Prostate gland (tissue), 2 donors: ENCODE data around the gene CDH6. TPM values are rescaled to one million over a fixed set of nuclear protein-coding genes. Genes with fewer than 3 reads are reported as not detected.

Source experiments
- DNase-seq: peaks from one replicate; pipeline ENCODE4 v3.0.0-alpha.2; 2019; ENCODE audit warnings: low spot score
- H3K27ac ChIP-seq, 2 donors: fragments of 200-600 bp; sonication (generic); 2 replicates each; pipeline ENCODE4 v1.5.1; 2017 to 2019
- H3K27me3 ChIP-seq: fragments of 200-600 bp; sonication (generic); replicated peaks from 2 replicates; pipeline ENCODE4 v1.5.1; 2019; ENCODE audit not compliant: insufficient read depth
- H3K36me3 ChIP-seq, 2 donors: fragments of 200-600 bp; sonication (generic); 1 replicate in 1 of 2; 2 replicates in 1 of 2; pipeline versions ENCODE4 v1.5.1 to v1.8.1; 2017 to 2019
- H3K4me1 ChIP-seq: fragments of 200-600 bp; sonication (generic); replicated peaks from 2 replicates; pipeline ENCODE4 v1.5.1; 2019
- H3K4me3 ChIP-seq, 2 donors: fragments of 200-600 bp; sonication (generic); 2 replicates each; pipeline ENCODE4 v1.5.1; 2017 to 2019
- H3K9me3 ChIP-seq: fragments of 200-600 bp; sonication (generic); 2 replicates; pipeline ENCODE4 v1.5.1; 2017
- CTCF ChIP-seq, 4 experiments: fragments of 200-600 bp in 2 of 4; fragments of 450-650 bp in 2 of 4; sonication (generic) in 2 of 4; IDR thresholded peaks; 1 replicate in 3 of 4; 2 replicates in 1 of 4; pipeline ENCODE4 v1.5.1; 2016 to 2019; ENCODE audit warnings: antibody characterized with exemption in 4 of 4, mild to moderate bottlenecking in 2 of 4, moderate library complexity in 2 of 4
- POLR2A ChIP-seq: fragments of 450-650 bp; IDR thresholded peaks from one replicate; pipeline ENCODE4 v1.6.1; 2016; ENCODE audit warnings: antibody characterized with exemption, mild to moderate bottlenecking
- POLR2AphosphoS5 ChIP-seq: sonication (generic); formaldehyde crosslinking; IDR thresholded peaks from one replicate; pipeline ENCODE4 v1.6.1; 2017; ENCODE audit warnings: antibody characterized with exemption
- WGBS: methylation state at CpG from one replicate; pipeline ENCODE4 v1.1.5; 2018; 5-methylcytosine and 5-hydroxymethylcytosine counted together
- intact Hi-C: fragments of 100-400 bp; cut with DNase I; formaldehyde crosslinking; loops from one replicate; pipeline ENCODE4 v1.14.2; 2022
- total RNA-seq, 2 donors: library from RNA; depleted of rRNA; stranded (reverse); fragments of >200 nt; gene quantifications; one replicate each; pipeline ENCODE4 v1.1.0, GENCODE V29; 2016

Gene CDH6
- total RNA-seq, 2 donors from 2014 or later = 1.2 to 2.3 TPM

- TF ChIP-seq POLR2AphosphoS5 (no peak), CTCF (IDR thresholded peaks at IDR 0.05) (no peak), POLR2A (no peak)
- Histone ChIP-seq H3K4me1 (no peaks in the 10 kb centered on the region), H3K4me3 (no peak overlapping the region), H3K27me3 (no peaks in the 10 kb centered on the region), H3K9me3 (no peaks in the 10 kb centered on the region), H3K27ac (no peak overlapping the region), H3K36me3 (no peaks in the 10 kb centered on the region)
- WGBS = 6% methylated on average over 1 of the region's 1 CpG
- DNase-seq = no peak
- intact Hi-C loops = no loop called here
Observed at GRCh38 chr5:31372124-31372523, 178.6 kb downstream of the CDH6 start.

DNA sequence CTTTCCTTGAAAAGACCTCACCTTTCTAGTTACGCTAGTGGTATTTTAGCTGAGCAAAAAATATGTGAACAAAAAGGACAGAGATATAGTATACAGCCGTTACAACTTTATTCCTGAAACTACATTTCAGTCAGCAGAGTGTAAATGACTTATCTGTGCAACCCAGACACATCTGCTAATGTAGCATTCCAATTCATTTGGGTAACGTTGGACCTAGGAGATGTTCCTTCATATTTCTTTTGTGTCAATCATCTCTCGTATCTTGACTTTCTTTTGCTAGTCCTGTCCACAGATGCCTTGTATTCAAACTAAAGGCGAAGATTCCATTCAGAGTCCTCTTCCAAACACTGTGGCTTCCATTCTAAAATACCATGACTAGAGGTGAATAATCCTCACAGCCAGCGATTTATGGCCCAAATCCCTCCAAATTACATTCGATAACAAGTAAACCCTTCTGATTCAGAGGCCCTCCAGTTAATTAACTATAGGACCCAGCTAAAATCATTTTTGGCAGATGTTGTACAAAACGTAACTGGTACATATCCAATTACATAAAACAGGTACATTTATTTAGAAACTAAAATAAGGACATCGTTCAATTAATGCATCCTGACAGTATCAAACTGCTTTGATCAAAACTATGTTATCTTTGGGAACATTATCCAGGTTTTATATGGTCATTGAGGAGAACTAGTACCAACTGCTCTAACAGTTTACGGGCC, 182.7 kb downstream of the CDH6 start:
- TF ChIP-seq POLR2AphosphoS5 (no peak), CTCF (IDR thresholded peaks at IDR 0.05) (no peak), POLR2A (no peak)
- H3K4me1 ChIP-seq = no peaks in the 10 kb centered on the region
- no peaks in the 10 kb centered on the region for H3K9me3 ChIP-seq
- no peaks in the 10 kb centered on the region for H3K36me3 ChIP-seq
- no peak overlapping the region for H3K27ac ChIP-seq
- no peak overlapping the region for H3K4me3 ChIP-seq
- intact Hi-C loops = no loop called here
- no peak for DNase-seq
- 85% methylated on average over 10 of the region's 10 CpGs for WGBS
- no peaks in the 10 kb centered on the region for H3K27me3 ChIP-seq

GRCh38 chr5:31377274-31377946, 183.9 kb downstream of the CDH6 start:
- H3K27ac ChIP-seq = no peak overlapping the region
- no peak overlapping the region for H3K4me3 ChIP-seq
- no peaks in the 10 kb centered on the region for H3K4me1 ChIP-seq
- no peaks in the 10 kb centered on the region for H3K27me3 ChIP-seq
- no peak for TF ChIP-seq POLR2A
- TF ChIP-seq POLR2AphosphoS5 = no peak
- TF ChIP-seq CTCF (IDR thresholded peaks at IDR 0.05) = no peak
- intact Hi-C loops = no loop called here
- no peak for DNase-seq
- H3K9me3 ChIP-seq = no peaks in the 10 kb centered on the region
- no peaks in the 10 kb centered on the region for H3K36me3 ChIP-seq
- WGBS = 51% methylated on average over 6 of the region's 6 CpGs

DNA sequence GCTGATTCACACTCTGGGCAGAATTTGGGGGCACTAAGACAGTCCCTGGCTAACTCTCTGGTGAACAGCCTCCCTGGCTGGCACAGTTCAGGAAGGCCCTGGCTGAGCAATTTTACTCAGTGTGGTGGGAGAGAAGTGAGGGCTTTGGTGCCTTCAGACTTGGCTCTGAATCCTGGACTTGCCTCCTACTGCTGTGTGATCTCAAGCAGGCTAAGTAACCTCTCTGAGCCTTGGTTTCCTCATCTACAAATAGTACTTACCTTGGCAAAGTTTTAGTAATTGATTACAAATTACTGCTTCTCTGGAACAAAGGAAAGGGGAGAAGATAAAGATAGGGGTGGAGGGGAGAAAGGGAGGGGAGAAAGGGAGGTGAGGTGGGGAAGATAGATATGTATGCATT, 184.7 kb downstream of the CDH6 start:
- intact Hi-C loops = no loop called here
- Histone ChIP-seq H3K36me3 (no peaks in the 10 kb centered on the region), H3K4me3 (no peak overlapping the region), H3K27me3 (no peaks in the 10 kb centered on the region), H3K9me3 (no peaks in the 10 kb centered on the region), H3K4me1 (no peaks in the 10 kb centered on the region), H3K27ac (no peak overlapping the region)
- no peak for DNase-seq
- no peak for TF ChIP-seq CTCF (IDR thresholded peaks at IDR 0.05)
- no peak for TF ChIP-seq POLR2AphosphoS5
- TF ChIP-seq POLR2A = no peak
